Mesenchymal stem cell (in vitro differentiated cells and primary cell): Measurements from ENCODE around the gene TRAP1.

Source experiments
- DNase-seq: peaks from one replicate; pipeline ENCODE4 v3.0.0-alpha.2; 2013
- H2AFZ ChIP-seq: one replicate; pipeline ENCODE4 v1.6.1; 2013; ENCODE audit warnings: low read depth, mild to moderate bottlenecking, control low read depth, inconsistent platforms, low read length, moderate library complexity
- H2AK5ac ChIP-seq: 2 replicates; pipeline ENCODE4 v1.6.1; 2013; ENCODE audit warnings: low read length, moderate library complexity, mild to moderate bottlenecking, inconsistent platforms; ENCODE audit not compliant: severe bottlenecking
- H2BK120ac ChIP-seq: one replicate; pipeline ENCODE4 v1.6.1; 2013; ENCODE audit warnings: low read depth, mild to moderate bottlenecking, inconsistent platforms, low read length, moderate library complexity
- H2BK12ac ChIP-seq, 2 experiments: one replicate each; pipeline ENCODE4 v1.6.1; 2013; ENCODE audit warnings: inconsistent platforms in 2 of 2, low read length in 2 of 2, mild to moderate bottlenecking in 2 of 2, moderate library complexity in 2 of 2, control low read depth in 1 of 2
- H2BK15ac ChIP-seq: one replicate; pipeline ENCODE4 v1.6.1; 2013; ENCODE audit warnings: mild to moderate bottlenecking, low read depth, inconsistent platforms; ENCODE audit not compliant: poor library complexity, severe bottlenecking
- H2BK5ac ChIP-seq: 2 replicates; pipeline ENCODE4 v1.6.1; 2013; ENCODE audit warnings: low read depth, mild to moderate bottlenecking, low read length, control low read depth, inconsistent platforms; ENCODE audit not compliant: poor library complexity, severe bottlenecking
- H3K14ac ChIP-seq, 2 experiments: one replicate each; pipeline ENCODE4 v1.6.1; 2013; ENCODE audit warnings: inconsistent platforms in 2 of 2, low read length in 2 of 2, control low read depth in 1 of 2, mild to moderate bottlenecking in 1 of 2, moderate library complexity in 1 of 2
- H3K18ac ChIP-seq, 2 experiments: one replicate each; pipeline ENCODE4 v1.6.1; 2013; ENCODE audit warnings: inconsistent platforms in 2 of 2, low read length in 2 of 2, control low read depth in 1 of 2, low read depth in 1 of 2, mild to moderate bottlenecking in 1 of 2
- H3K23ac ChIP-seq, 2 experiments: one replicate each; pipeline ENCODE4 v1.6.1; 2013; ENCODE audit warnings: inconsistent platforms in 2 of 2, low read length in 2 of 2, mild to moderate bottlenecking in 2 of 2, moderate library complexity in 2 of 2, control low read depth in 1 of 2
- H3K27ac ChIP-seq: 2 replicates; pipeline ENCODE4 v1.5.1; 2013; ENCODE audit warnings: mild to moderate bottlenecking, moderate library complexity, low read length, control low read depth, inconsistent platforms; ENCODE audit not compliant: poor library complexity, severe bottlenecking
- H3K27me3 ChIP-seq, 2 experiments: 2 replicates each; pipeline versions ENCODE4 v1.6.1 to v1.7.0; 2013; ENCODE audit warnings: low read length in 2 of 2, mild to moderate bottlenecking in 2 of 2, moderate library complexity in 2 of 2, control low read depth in 1 of 2, inconsistent platforms in 1 of 2; ENCODE audit not compliant: control insufficient read depth in 1 of 2, insufficient read depth in 1 of 2
- H3K36me3 ChIP-seq, 2 experiments: 2 replicates each; pipeline versions ENCODE4 v1.6.1 to v1.7.0; 2013; ENCODE audit warnings: low read length in 2 of 2, control low read depth in 1 of 2, inconsistent platforms in 1 of 2, low read depth in 1 of 2, mild to moderate bottlenecking in 1 of 2; ENCODE audit not compliant: insufficient read depth in 2 of 2, control insufficient read depth in 1 of 2
- H3K4ac ChIP-seq, 2 experiments: one replicate each; pipeline ENCODE4 v1.6.1; 2013; ENCODE audit warnings: inconsistent platforms in 2 of 2, low read length in 2 of 2, mild to moderate bottlenecking in 2 of 2, moderate library complexity in 2 of 2, control low read depth in 1 of 2, low read depth in 1 of 2
- H3K4me1 ChIP-seq: 2 replicates; pipeline ENCODE4 v1.6.1; 2013; ENCODE audit warnings: low read depth, low read length, control low read depth; ENCODE audit not compliant: control insufficient read depth, insufficient read depth
- H3K4me2 ChIP-seq: 2 replicates; pipeline ENCODE4 v1.6.1; 2013; ENCODE audit warnings: low read length, mild to moderate bottlenecking, inconsistent platforms; ENCODE audit not compliant: poor library complexity, severe bottlenecking
- H3K4me3 ChIP-seq, 2 experiments: 2 replicates each; pipeline versions ENCODE4 v1.5.1 to v1.7.0; 2013; ENCODE audit warnings: low read length in 2 of 2, mild to moderate bottlenecking in 2 of 2, control low read depth in 1 of 2, low read depth in 1 of 2; ENCODE audit not compliant: insufficient read depth in 1 of 2
- H3K79me1 ChIP-seq: replicated peaks from 2 replicates; pipeline ENCODE4 v1.6.1; 2013; ENCODE audit warnings: mild to moderate bottlenecking, control low read depth, low read length, inconsistent platforms; ENCODE audit not compliant: poor library complexity, severe bottlenecking
- H3K9ac ChIP-seq: 2 replicates; pipeline ENCODE4 v1.7.0; 2013; ENCODE audit warnings: mild to moderate bottlenecking, low read length, moderate library complexity
- H3K9me3 ChIP-seq: 2 replicates; pipeline ENCODE4 v1.7.0; 2013; ENCODE audit warnings: mild to moderate bottlenecking, low read length; ENCODE audit not compliant: control insufficient read depth
- H4K8ac ChIP-seq: one replicate; pipeline ENCODE4 v1.6.1; 2013; ENCODE audit warnings: inconsistent platforms, mild to moderate bottlenecking, low read length, moderate library complexity
- H4K91ac ChIP-seq: one replicate; pipeline ENCODE4 v1.6.1; 2013; ENCODE audit warnings: mild to moderate bottlenecking, low read length, inconsistent platforms
- WGBS: methylation state at CpG from one replicate; pipeline ENCODE4 v1.1.7; 2013; ENCODE audit warnings: mixed read lengths; 5-methylcytosine and 5-hydroxymethylcytosine counted together

TRAP1 gene

DNA sequence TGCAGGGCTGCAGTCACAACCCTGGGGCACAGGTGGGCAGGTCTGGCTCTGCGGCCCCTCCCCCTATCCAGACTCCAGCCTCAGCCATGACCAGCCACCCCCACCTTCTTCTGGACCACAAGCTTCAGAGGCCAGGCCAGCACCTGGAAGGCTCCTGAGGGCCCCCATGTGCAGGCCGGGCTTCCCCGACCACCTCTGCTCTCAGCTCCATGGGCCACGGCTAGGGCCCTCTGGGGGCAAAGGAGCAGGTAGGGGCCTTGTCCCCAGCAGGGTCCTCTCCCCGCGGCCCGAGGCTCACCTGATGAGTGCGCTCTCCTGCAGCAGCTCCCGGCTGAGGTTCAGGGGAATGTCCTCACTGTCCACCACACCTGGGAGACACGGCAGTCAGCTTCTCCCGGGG, 45.9 kb downstream of the TRAP1 start:
- Histone ChIP-seq H3K4ac (no peak overlapping the region), H2BK120ac (no peak overlapping the region), H3K27me3 (no peaks in the 10 kb centered on the region), H2BK12ac (no peak overlapping the region), H3K23ac (no peak overlapping the region), H3K36me3 (peaks cover 63 to 74% of the 10 kb centered on the region in 2 experiments), H4K91ac (no peak overlapping the region), H2BK5ac (no peak overlapping the region), H3K4me3 (no peak overlapping the region), H4K8ac (no peak overlapping the region), H3K18ac (no peak overlapping the region), H3K4me1 (peaks cover 6% of the 10 kb centered on the region), H3K79me1 (peaks cover 7% of the 10 kb centered on the region), H3K27ac (no peak overlapping the region), H2AK5ac (no peak overlapping the region), H3K14ac (no peak overlapping the region), H3K9ac (no peak overlapping the region), H2BK15ac (no peak overlapping the region), H3K9me3 (peaks cover 10% of the 10 kb centered on the region), H3K4me2 (no peak overlapping the region), H2AFZ (no peak overlapping the region)
- no peak for DNase-seq
- WGBS = 99% methylated on average over 11 of the region's 11 CpGs

DNA sequence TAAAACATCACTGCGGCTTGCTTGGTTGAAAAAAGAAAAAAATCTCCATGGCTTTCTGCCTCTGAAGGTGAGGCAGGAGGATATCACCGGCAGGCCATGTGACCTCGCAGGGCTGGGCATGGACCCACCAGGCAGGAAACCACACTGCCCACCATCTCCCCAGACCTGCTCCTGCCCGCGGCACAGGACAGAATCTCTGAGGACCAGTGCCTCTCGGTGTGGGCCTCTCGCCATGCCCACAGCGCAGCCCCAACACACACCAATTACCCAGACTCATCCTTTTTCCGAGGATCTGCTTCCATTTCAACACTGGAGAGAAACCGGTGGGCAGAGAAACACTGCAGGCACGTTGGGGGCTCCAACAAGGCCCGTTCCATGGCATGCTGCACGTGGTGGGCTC, 46.6 kb downstream of the TRAP1 start:
- Histone ChIP-seq H2BK5ac (no peak overlapping the region), H4K91ac (no peak overlapping the region), H3K4me2 (no peak overlapping the region), H3K4me3 (no peak overlapping the region), H3K9ac (no peak overlapping the region), H3K4me1 (peaks cover 6% of the 10 kb centered on the region), H3K18ac (no peak overlapping the region), H3K27me3 (no peaks in the 10 kb centered on the region), H3K14ac (no peak overlapping the region), H2BK120ac (no peak overlapping the region), H2BK12ac (no peak overlapping the region), H4K8ac (no peak overlapping the region), H3K23ac (no peak overlapping the region), H3K9me3 (peaks cover 10% of the 10 kb centered on the region), H2AK5ac (no peak overlapping the region), H3K27ac (no peak overlapping the region), H2BK15ac (no peak overlapping the region), H3K36me3 (peaks cover 64 to 68% of the 10 kb centered on the region in 2 experiments), H3K4ac (no peak overlapping the region), H2AFZ (no peak overlapping the region), H3K79me1 (peaks cover 7% of the 10 kb centered on the region)
- 98% methylated on average over 13 of the region's 13 CpGs for WGBS
- no peak for DNase-seq

DNA sequence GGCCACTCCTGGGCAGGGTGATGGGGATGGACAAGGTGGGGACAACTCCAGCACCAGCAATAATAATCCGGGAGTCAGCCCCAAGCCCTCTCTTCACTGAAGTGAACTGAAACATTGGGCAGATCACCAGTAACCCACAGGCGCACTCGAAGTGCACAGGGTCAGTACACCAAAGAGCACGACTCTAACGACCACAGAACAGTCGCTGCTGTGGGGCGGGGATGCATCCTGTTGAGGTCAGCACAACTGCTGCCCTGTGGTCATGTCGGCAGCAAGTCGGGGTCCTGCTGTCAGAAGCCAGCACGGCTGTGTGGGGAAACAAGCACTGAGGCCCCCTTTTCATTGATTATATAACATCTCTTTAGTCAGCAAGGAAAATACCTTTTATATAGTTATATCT, 48.2 kb downstream of the TRAP1 start:
- H3K79me1 ChIP-seq = peaks cover 12% of the 10 kb centered on the region
- no peak overlapping the region for H3K18ac ChIP-seq
- H4K91ac ChIP-seq = no peak overlapping the region
- peaks cover 63 to 66% of the 10 kb centered on the region in 2 experiments for H3K36me3 ChIP-seq
- 96% methylated on average over 10 of the region's 10 CpGs for WGBS
- no peak overlapping the region for H2BK15ac ChIP-seq
- H3K4me1 ChIP-seq = peaks cover 2% of the 10 kb centered on the region
- no peak overlapping the region for H2AFZ ChIP-seq
- H2BK12ac ChIP-seq = no peak overlapping the region
- no peak overlapping the region for H2BK120ac ChIP-seq
- H2AK5ac ChIP-seq = no peak overlapping the region
- no peak overlapping the region for H3K27ac ChIP-seq
- no peak overlapping the region for H4K8ac ChIP-seq
- no peak overlapping the region for H3K14ac ChIP-seq
- no peak overlapping the region for H3K9ac ChIP-seq
- H3K4ac ChIP-seq = no peak overlapping the region
- H2BK5ac ChIP-seq = no peak overlapping the region
- no peak for DNase-seq
- H3K23ac ChIP-seq = no peak overlapping the region
- H3K27me3 ChIP-seq = no peaks in the 10 kb centered on the region
- no peak overlapping the region for H3K4me2 ChIP-seq
- H3K4me3 ChIP-seq = no peak overlapping the region
- H3K9me3 ChIP-seq = peaks cover 10% of the 10 kb centered on the region

DNA sequence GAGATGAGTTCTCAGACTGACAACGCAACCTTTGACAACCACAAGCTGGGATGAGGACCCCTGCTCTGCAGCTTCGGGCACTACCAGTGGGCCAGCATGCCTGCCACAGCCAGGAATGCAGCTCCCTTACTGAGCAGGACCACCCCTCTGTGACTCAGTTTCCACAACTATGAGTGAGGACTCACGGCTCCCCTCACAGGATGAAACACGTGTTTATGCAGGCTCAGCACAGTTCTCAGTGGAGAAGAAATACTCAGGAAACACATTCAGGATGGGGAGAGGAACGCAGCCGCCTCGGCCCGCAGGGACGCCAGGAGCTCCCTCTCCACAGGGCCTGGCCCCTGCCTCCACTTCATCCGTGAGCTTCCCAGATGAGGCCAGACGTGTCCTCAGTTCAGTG, 48.7 kb downstream of the TRAP1 start:
- Histone ChIP-seq H3K9ac (no peak overlapping the region), H2BK5ac (no peak overlapping the region), H3K36me3 (peaks cover 61 to 66% of the 10 kb centered on the region in 2 experiments), H3K4me2 (no peak overlapping the region), H3K27me3 (no peaks in the 10 kb centered on the region), H2AFZ (no peak overlapping the region), H3K18ac (no peak overlapping the region), H4K91ac (no peak overlapping the region), H3K9me3 (peaks cover 10% of the 10 kb centered on the region), H3K4me3 (no peak overlapping the region), H2AK5ac (no peak overlapping the region), H2BK12ac (no peak overlapping the region), H3K23ac (no peak overlapping the region), H4K8ac (no peak overlapping the region), H3K4ac (no peak overlapping the region), H3K4me1 (peaks cover 2% of the 10 kb centered on the region), H2BK15ac (no peak overlapping the region), H3K27ac (no peak overlapping the region), H3K14ac (no peak overlapping the region), H3K79me1 (peaks cover 12% of the 10 kb centered on the region), H2BK120ac (no peak overlapping the region)
- no peak for DNase-seq
- WGBS = 98% methylated on average over 11 of the region's 11 CpGs
